Activated naive CD8-positive, alpha-beta T cell treated with anti-CD3 and anti-CD28 coated beads, Interleukin-2, amount 10 ng/mL, durations not matched to agents 7 days and 5 days (primary cell): ENCODE results near the gene JDP2. TPM values are rescaled to one million over a fixed set of nuclear protein-coding genes. Genes with fewer than 3 reads are reported as not detected.
A peak's percentile ranks its signal among the peaks of the same experiment; 100 is the strongest.
"Not testable (repeated sequence)": the region's sequence is repeated elsewhere in the genome, so short reads cannot be mapped to it uniquely, and the experiment has no call there.

Experiments
- ATAC-seq: fragments of 150-1000 bp; cut with Tn5 transposase; one replicate; pipeline ENCODE4 v1.10.0; 2021; ENCODE audit warnings: low read depth, moderate library complexity
- POLR2A ChIA-PET: fragments of 350-600 bp; sonication (Branson Sonifier 250); formaldehyde crosslinking; loops from one replicate; lab custom pipeline; 2021; ENCODE audit warnings: antibody characterized with exemption; lab: Charles Lee
- DNase-seq: peaks from one replicate; pipeline ENCODE4 v3.0.0; 2021
- H3K27ac Mint-ChIP-seq: one replicate; pipeline ENCODE4 v1.8.0; 2022; ENCODE audit warnings: mild to moderate bottlenecking, mixed read lengths
- H3K27me3 Mint-ChIP-seq: one replicate; pipeline ENCODE4 v1.8.0; 2022; ENCODE audit warnings: mild to moderate bottlenecking, moderate library complexity, mixed read lengths
- H3K36me3 Mint-ChIP-seq: one replicate; pipeline ENCODE4 v1.8.0; 2021; ENCODE audit warnings: mild to moderate bottlenecking, mixed read lengths
- H3K4me1 Mint-ChIP-seq: one replicate; pipeline ENCODE4 v1.8.0; 2021; ENCODE audit warnings: mixed read lengths
- H3K4me3 Mint-ChIP-seq: one replicate; pipeline ENCODE4 v1.8.0; 2022; ENCODE audit warnings: mild to moderate bottlenecking, moderate library complexity, mixed read lengths
- H3K9me3 Mint-ChIP-seq: one replicate; pipeline ENCODE4 v1.8.0; 2021; ENCODE audit warnings: mixed read lengths
- total RNA-seq, 2 experiments: library from RNA; stranded (reverse); gene quantifications; one replicate each; pipeline ENCODE4 v1.2.3, GENCODE V29; 2021

JDP2 gene, protein sequence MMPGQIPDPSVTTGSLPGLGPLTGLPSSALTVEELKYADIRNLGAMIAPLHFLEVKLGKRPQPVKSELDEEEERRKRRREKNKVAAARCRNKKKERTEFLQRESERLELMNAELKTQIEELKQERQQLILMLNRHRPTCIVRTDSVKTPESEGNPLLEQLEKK
- 1 to 10 TPM; 1.6 to 3.0 TPM for total RNA-seq

DNA sequence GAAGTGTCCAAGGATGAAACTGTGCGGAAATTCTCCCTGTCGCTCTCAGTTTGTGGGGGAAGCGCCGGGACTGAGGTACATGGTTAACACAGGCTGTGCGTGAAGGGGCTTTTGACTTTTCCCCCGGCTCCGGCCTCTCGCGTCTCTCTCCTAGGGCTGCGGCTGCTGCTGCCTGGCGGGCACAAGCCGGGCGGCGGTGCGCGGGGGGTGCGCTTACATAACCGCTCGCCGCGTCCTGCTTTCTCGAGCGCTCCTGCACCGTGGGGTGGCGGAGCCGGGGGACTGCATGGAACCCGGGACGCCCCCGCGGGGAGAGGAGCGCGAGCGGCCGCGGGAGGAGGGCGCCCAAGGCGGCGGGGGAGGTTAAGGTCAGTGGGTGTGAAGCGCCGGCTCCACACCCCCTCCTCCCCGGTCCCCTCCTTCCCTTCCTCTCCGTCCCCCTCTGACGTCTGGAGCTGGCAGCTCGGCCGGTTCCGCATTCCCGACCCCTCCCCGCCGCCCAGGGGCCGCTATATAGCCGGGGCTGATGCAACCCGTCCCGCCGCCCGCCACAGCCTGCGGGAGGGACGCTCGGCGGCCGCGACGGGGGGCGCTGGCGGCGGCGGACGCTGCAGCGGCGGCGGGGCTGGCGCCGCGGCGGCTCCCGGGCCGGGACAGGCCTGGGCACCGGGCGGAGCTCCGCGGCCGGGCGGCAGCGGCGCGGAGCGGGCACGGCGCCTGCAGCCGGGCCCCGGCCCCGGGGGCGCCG, at the start of gene JDP2:
TSS of gene JDP2 (plus strand) at position 541 of the 748 bp plus-strand sequence. CDS start 9,899 bp downstream, outside the sequence.
- peak; percentile 68 for ATAC-seq
- H3K36me3 Mint-ChIP-seq: no peaks in the 10 kb centered on the region
- peak within 1 kb of the TSS; percentile 61 for H3K27ac Mint-ChIP-seq
- H3K4me3 Mint-ChIP-seq: peak within 1 kb of the TSS; percentile 76
- peaks cover 23% of the 10 kb centered on the region for H3K27me3 Mint-ChIP-seq
- POLR2A ChIA-PET: interaction anchor here (0.6 to 4.5 kb wide), 4 partner anchors 8 to 324 kb away, joined by 3 to 16 read pairs (median 4); no protein-coding TSS in a partner anchor
- peaks cover 11% of the 10 kb centered on the region for H3K4me1 Mint-ChIP-seq
- peaks cover 5% of the 10 kb centered on the region for H3K9me3 Mint-ChIP-seq
- DNase-seq: peak; percentile 72

DNA sequence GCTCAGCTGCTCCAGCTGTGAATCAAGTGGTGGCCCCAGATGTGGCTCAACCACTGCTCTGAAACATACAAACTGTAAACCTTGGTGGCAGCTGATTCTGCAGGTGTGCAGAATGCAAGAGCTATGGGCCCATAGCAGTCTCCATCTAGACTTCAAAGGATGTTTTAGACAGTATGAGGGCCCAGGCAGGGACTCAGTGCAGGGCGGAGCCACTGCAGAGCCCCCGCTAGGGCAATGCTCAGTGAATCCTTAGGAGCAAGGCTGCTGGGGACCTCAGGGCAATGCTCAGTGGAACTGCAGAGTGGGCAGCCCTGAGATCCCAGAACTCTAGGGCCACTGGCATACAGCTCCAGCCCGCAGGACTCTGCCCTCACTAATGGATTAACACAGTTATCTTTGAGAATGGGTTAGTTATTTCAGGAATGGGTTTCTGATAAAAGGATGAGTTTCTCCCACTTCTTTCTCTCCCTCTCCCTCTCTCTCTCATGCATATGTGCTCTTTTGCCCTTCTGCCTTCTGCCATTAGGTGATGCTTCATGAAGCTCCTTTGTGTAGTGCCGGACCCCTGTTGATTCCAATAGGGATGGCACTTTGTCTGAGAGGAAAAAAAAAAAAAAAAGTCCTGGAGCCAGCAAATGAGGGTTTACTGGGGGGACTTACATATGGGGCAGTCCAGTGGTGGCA, 48.4 kb upstream of the JDP2 start:
- DNase-seq (no peak), ATAC-seq (no peak)
- POLR2A ChIA-PET: no interaction called here
- Mint-ChIP-seq H3K27ac (no peak overlapping the region), H3K27me3 (peaks cover 26% of the 10 kb centered on the region), H3K4me3 (no peak overlapping the region), H3K9me3 (peaks cover 6% of the 10 kb centered on the region), H3K4me1 (no peaks in the 10 kb centered on the region), H3K36me3 (no peaks in the 10 kb centered on the region)

DNA sequence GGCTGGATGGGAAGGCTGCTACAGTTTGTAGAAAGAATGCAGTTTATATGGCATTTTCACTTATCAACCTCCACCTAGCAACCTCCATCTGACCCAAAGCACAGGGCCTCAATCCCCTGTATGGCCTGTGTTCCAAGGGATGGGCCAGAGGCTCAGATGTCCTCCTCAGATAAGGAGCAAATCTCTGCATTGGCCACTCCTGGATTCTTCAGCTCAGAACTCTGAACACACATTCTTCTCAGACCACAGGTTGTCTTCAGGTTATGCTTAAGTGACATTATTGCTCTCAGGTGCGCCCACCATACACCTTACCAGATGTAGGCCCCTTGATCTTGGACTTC, 47.9 kb upstream of the JDP2 start:
- no peaks in the 10 kb centered on the region for H3K4me1 Mint-ChIP-seq

DNA sequence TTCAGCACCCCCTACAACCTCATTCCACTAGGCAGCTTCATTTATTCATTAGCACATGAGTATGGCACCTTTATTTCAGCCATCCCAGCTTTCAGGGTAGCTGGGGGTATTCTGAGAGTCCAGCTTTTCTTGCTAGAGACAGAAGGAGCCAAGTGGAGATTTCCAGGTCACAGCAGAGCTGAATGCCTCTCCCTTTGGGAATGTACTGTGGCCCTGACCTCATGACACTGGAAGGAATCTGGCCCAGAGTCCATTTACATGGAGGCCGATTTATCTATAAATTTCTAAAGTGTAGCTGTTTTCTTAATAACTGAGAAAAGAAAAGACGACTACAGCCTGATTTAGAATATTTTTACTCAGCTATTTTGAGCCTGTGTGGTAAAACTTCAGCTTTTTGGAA, 47.2 kb upstream of the JDP2 start:
- H3K4me1 Mint-ChIP-seq: no peaks in the 10 kb centered on the region
- POLR2A ChIA-PET: no interaction called here
- ATAC-seq (no peak), DNase-seq (no peak)
- no peak overlapping the region for H3K27ac Mint-ChIP-seq
- H3K36me3 Mint-ChIP-seq: no peaks in the 10 kb centered on the region
- H3K4me3 Mint-ChIP-seq: no peak overlapping the region
- peaks cover 6% of the 10 kb centered on the region for H3K9me3 Mint-ChIP-seq
- H3K27me3 Mint-ChIP-seq: peaks cover 27% of the 10 kb centered on the region

More for the DNA sequence above, 47.9 kb upstream of the JDP2 start:
- no peaks in the 10 kb centered on the region for H3K36me3 Mint-ChIP-seq
- no peak overlapping the region for H3K4me3 Mint-ChIP-seq
- POLR2A ChIA-PET: no interaction called here
- ATAC-seq (no peak), DNase-seq (no peak)
- H3K27ac Mint-ChIP-seq: no peak overlapping the region
- peaks cover 10% of the 10 kb centered on the region for H3K9me3 Mint-ChIP-seq
- H3K27me3 Mint-ChIP-seq: peaks cover 31% of the 10 kb centered on the region

DNA sequence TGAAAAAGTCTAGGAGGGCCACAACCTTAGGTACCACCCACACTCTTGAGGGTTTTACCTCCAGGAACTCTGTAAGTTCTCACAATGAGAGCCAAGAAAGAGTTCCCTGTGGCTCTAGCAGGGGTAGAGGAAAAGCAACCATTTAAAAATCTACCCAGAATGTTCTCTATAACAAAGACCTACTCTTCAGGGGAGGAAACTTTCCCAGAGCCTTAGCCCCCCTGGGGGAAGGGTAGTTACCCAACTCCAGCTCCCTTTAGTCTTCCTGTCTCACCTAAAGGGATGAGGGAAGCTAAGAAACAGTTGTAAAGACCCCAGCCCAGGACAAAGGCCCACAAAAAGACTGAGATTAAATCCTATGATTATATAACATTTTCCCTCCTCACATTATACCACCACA, 46.2 kb upstream of the JDP2 start:
- POLR2A ChIA-PET: no interaction called here
- DNase-seq: no peak
- no peak for ATAC-seq
- no peak overlapping the region for H3K27ac Mint-ChIP-seq
- H3K36me3 Mint-ChIP-seq: no peaks in the 10 kb centered on the region
- peaks cover 33% of the 10 kb centered on the region for H3K27me3 Mint-ChIP-seq
- peaks cover 6% of the 10 kb centered on the region for H3K9me3 Mint-ChIP-seq
- no peak overlapping the region for H3K4me3 Mint-ChIP-seq
- H3K4me1 Mint-ChIP-seq: no peaks in the 10 kb centered on the region

DNA sequence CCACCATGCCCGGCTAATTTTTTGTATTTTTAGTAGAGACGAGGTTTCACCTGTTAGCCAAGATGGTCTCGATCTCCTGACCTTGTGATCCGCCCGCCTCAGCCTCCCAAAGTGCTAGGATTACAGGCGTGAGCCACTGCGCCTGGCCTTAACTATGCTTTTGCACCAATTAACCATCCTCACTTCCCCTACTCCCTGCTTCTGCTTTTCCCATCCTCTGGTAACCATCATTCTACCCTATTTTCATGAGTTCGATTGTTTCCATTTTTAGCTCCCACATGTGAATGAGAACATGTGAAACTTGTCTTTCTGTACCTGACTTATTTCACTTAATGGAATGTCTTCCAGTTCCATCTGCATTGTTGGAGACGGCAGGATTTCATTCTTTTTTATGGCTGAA, 44.6 kb upstream of the JDP2 start:
- peaks cover 43% of the 10 kb centered on the region for H3K27me3 Mint-ChIP-seq
- not testable (repeated sequence) for ATAC-seq

DNA sequence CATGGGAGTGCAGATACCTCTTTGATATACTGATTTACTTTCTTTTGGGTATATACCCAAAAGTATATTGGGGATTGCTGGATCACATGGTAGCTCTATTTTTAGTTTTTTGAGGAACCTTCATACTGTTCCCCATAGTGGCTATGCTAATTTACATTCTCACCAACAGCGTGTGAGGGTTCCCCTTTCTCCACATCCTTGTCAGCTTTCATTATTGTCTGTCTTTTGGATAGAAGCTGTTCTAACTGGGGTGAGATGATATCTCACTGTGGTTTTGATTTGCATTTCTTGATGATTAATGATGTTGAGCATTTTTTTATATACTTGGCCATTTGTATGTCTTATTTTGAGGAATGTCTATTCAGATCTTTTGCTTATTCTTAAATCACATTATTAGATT, 44.1 kb upstream of the JDP2 start:
- POLR2A ChIA-PET: no interaction called here
- Mint-ChIP-seq H3K27ac (no peak overlapping the region), H3K9me3 (peaks cover 6% of the 10 kb centered on the region), H3K4me3 (no peak overlapping the region), H3K27me3 (peaks cover 48% of the 10 kb centered on the region), H3K36me3 (no peaks in the 10 kb centered on the region), H3K4me1 (no peaks in the 10 kb centered on the region)
- no peak for ATAC-seq
- no peak for DNase-seq

More for the DNA sequence above, 44.6 kb upstream of the JDP2 start:
- H3K4me1 Mint-ChIP-seq, H3K4me3 Mint-ChIP-seq, H3K9me3 Mint-ChIP-seq, DNase-seq, H3K27ac Mint-ChIP-seq, H3K36me3 Mint-ChIP-seq, POLR2A ChIA-PET: not testable (repeated sequence)

DNA sequence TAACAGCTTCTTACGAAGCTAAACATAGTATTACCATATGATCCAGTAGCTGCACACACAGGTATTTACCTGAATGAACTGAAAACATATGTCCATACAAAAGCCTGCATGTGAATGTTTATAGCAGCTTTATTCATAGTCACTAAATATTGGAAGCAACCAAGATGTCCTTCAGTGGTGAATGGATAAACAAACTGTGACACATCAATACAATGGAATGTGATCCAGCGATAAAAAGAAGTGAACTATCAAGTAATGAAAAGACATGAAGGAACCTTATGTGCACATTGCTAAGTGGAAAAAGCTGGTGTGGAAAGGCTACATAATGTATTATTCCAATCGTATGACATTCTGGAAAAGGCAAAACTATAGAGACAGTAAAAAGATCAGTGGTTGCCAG, 38.1 kb upstream of the JDP2 start:
- POLR2A ChIA-PET: no interaction called here
- ATAC-seq: no peak
- no peak overlapping the region for H3K4me3 Mint-ChIP-seq
- H3K9me3 Mint-ChIP-seq: peaks cover under 1% of the 10 kb centered on the region
- H3K27me3 Mint-ChIP-seq: peaks cover 40% of the 10 kb centered on the region
- H3K4me1 Mint-ChIP-seq: no peaks in the 10 kb centered on the region
- H3K36me3 Mint-ChIP-seq: no peaks in the 10 kb centered on the region
- H3K27ac Mint-ChIP-seq: no peak overlapping the region
- no peak for DNase-seq

DNA sequence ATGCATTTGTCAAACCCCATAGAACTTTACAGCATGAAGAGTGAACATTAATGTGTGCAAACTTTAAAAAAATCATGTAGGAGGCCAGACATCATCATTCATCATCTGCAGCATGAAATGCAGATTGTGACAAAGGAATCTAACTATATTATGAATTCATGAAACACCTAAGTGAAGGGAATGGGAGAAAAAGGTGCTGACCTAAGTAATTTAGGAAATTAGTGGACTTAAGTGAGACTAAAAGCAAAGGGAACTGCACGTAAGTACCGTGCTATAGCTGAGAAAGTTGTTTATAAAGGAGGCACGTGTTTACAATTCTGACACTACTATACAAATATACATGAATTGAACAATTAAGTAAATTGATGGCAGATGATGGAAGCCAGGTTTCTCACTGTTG, 37.6 kb upstream of the JDP2 start:
- H3K4me3 Mint-ChIP-seq: no peak overlapping the region
- DNase-seq: no peak
- POLR2A ChIA-PET: no interaction called here
- no peak overlapping the region for H3K27ac Mint-ChIP-seq
- peaks cover 37% of the 10 kb centered on the region for H3K27me3 Mint-ChIP-seq
- H3K9me3 Mint-ChIP-seq: no peaks in the 10 kb centered on the region
- ATAC-seq: no peak
- H3K36me3 Mint-ChIP-seq: no peaks in the 10 kb centered on the region
- no peaks in the 10 kb centered on the region for H3K4me1 Mint-ChIP-seq

DNA sequence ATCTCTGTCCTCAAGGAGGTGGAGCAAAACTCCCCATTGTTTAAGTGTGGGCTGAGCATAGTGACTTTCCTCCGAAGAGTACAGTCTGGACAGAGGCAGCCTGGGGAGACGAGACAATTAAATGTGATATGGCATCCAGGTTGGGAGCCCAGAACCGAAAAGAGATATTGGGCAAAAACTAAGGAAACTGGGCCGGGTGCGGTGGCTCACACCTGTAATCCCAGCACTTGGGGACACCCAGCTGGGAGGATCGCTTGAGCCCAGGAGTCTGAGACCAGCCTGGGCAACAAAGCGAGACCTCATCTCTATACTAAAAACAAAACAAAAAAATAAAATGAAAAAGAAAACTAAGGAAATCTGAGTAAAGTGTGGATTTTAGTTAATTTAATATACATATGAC, 35.9 kb upstream of the JDP2 start:
- POLR2A ChIA-PET: no interaction called here
- no peaks in the 10 kb centered on the region for H3K4me1 Mint-ChIP-seq
- peaks cover 24% of the 10 kb centered on the region for H3K27me3 Mint-ChIP-seq
- H3K4me3 Mint-ChIP-seq: no peak overlapping the region
- H3K36me3 Mint-ChIP-seq: no peaks in the 10 kb centered on the region
- no peaks in the 10 kb centered on the region for H3K9me3 Mint-ChIP-seq
- DNase-seq: no peak
- H3K27ac Mint-ChIP-seq: no peak overlapping the region
- no peak for ATAC-seq

DNA sequence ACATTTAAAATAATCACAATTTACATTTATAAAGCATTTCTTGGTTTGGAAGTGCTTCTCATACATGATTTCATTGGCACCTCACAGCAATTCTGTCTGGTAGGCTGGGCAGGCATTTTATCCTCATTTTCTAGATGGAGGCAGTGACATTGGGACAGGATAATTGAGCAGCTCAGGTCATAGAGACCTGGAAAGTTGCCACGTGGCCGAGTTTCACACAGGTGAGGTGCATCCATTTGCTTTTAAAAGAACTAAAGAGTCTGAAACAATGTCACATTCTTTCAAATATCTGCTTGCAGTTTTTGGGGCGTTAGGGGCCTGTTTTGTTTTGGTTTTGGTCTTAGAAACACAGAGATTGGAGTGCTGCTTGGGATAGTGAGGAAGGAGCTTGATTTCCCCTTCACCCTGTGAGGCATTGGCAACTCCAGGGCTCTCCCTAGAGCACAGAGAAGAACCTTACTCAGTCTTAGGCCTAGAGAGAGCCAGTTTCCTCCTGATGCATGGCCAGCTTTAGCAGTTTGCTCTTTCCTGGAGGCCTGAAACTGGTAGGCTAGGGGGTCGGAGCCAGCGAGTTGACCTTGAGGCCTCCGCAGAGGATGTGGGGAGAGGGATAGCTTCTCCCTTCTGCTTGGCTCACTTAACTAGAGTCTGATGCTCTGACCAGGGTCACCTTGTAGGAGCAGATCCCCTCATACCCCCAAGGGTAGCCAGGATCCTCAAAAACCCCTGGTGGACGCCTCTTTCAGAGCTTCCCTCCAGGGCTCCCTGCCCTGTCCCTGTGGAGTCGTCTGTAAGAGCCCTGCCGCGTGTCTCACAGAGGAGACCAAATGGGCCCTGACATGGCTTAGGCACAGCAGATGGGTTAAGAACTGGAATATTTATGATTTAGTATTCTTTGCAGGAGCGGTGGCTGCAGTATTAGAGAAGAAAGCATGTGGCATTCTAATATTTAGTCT, 34.9 kb upstream of the JDP2 start:
- POLR2A ChIA-PET: interaction anchor here (0.5 kb wide), 1 partner anchor 18 kb away, joined by 4 read pairs; no protein-coding TSS in a partner anchor
- Mint-ChIP-seq H3K4me3 (no peak overlapping the region), H3K36me3 (no peaks in the 10 kb centered on the region), H3K27me3 (peaks cover 15% of the 10 kb centered on the region), H3K9me3 (no peaks in the 10 kb centered on the region), H3K27ac (no peak overlapping the region), H3K4me1 (no peaks in the 10 kb centered on the region)
- ATAC-seq (no peak), DNase-seq (no peak)

DNA sequence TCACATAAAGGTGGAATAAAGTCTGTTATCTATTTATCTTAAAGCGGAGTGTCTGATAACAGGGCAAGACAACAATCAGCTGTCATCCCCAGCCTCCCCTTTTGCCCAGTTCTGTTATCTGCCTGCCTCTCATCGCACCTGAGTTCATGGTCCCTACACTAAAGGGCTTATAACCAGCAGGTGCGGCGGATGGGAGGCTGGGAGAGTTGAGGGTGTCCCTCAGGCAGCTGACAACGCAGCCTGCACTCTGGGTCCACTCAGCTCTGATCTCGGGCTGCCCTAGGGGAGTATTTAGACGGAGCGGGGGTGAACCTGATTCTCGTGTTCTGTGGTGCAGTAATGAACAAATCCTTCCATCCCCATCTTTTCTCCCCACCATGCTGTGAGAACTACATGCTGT, 34.0 kb upstream of the JDP2 start:
- H3K4me1 Mint-ChIP-seq: no peaks in the 10 kb centered on the region
- H3K27ac Mint-ChIP-seq: no peak overlapping the region
- POLR2A ChIA-PET: no interaction called here
- H3K36me3 Mint-ChIP-seq: no peaks in the 10 kb centered on the region
- no peak overlapping the region for H3K4me3 Mint-ChIP-seq
- ATAC-seq (no peak), DNase-seq (no peak)
- peaks cover 8% of the 10 kb centered on the region for H3K27me3 Mint-ChIP-seq
- H3K9me3 Mint-ChIP-seq: peaks cover 1% of the 10 kb centered on the region

DNA sequence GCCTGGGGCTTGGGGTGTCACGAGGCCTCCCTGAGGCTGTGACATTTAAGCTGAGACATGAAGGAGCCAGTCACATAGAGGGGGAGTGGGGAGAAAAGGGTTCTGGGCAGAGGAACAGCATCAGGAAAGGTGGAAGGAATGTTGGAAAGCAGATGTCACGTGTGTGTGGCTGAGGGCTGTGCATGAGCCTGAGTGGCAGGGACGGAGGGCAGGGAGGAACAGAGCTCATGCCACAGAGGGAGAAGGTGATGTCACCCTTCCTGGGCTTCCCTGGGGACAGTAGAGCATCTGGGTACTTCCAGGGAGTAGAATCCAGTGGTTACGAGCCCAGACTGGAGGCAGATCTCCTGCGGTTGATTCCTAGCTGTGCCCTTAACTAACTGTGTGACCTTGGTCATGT, 32.0 kb upstream of the JDP2 start:
- POLR2A ChIA-PET: no interaction called here
- H3K27ac Mint-ChIP-seq: no peak overlapping the region
- H3K36me3 Mint-ChIP-seq: no peaks in the 10 kb centered on the region

More for the DNA sequence above, 32.0 kb upstream of the JDP2 start:
- Mint-ChIP-seq H3K4me1 (peaks cover 13% of the 10 kb centered on the region), H3K4me3 (no peak overlapping the region), H3K27me3 (peaks cover 2% of the 10 kb centered on the region), H3K9me3 (peaks cover 1% of the 10 kb centered on the region)
- ATAC-seq (no peak), DNase-seq (no peak)
